Left ventricle myocardium inferior (tissue), 1 donor: ENCODE results near the gene IWS1. TPM values are rescaled to one million over a fixed set of nuclear protein-coding genes. Genes with fewer than 3 reads are reported as not detected.

Source experiments
- DNase-seq: peaks from one replicate; pipeline ENCODE4 v3.0.0-alpha.2; 2020
- H3K27ac ChIP-seq: fragments of 200-600 bp; replicated peaks from 2 replicates; pipeline ENCODE4 v1.8.0; 2021
- H3K27me3 ChIP-seq: fragments of 200-600 bp; 2 replicates; pipeline ENCODE4 v1.8.0; 2021; ENCODE audit warnings: low read depth
- H3K36me3 ChIP-seq: fragments of 200-600 bp; 2 replicates; pipeline ENCODE4 v1.8.0; 2021
- H3K4me1 ChIP-seq: fragments of 200-600 bp; 2 replicates; pipeline ENCODE4 v1.8.0; 2021
- H3K4me3 ChIP-seq: fragments of 200-600 bp; 2 replicates; pipeline ENCODE4 v1.8.0; 2021; ENCODE audit warnings: mild to moderate bottlenecking, moderate library complexity
- H3K9me3 ChIP-seq: fragments of 200-600 bp; replicated peaks from 2 replicates; pipeline ENCODE4 v1.8.0; 2021
- intact Hi-C: fragments of 100-400 bp; cut with micrococcal nuclease; formaldehyde crosslinking; loops from one replicate; pipeline ENCODE4 v1.11.0; 2022
- total RNA-seq: library from RNA; stranded (reverse); fragmentation: NEBNext Ultra II Directional; extraction: Animal tissue kit (Norgen Biotek cat#: 25700); gene quantifications from one replicate; pipeline ENCODE4 v1.2.1, GENCODE V29; 2021
- TF ChIP-seq, protein P1 (sequence below): fragments of 200-600 bp; IDR thresholded peaks from 2 replicates; pipeline ENCODE4 v1.8.0; 2021; ENCODE audit warnings: antibody characterized with exemption, mild to moderate bottlenecking, borderline replicate concordance
- donor health status: DM: no; HTN: yes; CAD: no; lungs with severe emphysema.

Gene IWS1
- total RNA-seq, 1 donor from 2014 or later, result 59.8 TPM

DNA sequence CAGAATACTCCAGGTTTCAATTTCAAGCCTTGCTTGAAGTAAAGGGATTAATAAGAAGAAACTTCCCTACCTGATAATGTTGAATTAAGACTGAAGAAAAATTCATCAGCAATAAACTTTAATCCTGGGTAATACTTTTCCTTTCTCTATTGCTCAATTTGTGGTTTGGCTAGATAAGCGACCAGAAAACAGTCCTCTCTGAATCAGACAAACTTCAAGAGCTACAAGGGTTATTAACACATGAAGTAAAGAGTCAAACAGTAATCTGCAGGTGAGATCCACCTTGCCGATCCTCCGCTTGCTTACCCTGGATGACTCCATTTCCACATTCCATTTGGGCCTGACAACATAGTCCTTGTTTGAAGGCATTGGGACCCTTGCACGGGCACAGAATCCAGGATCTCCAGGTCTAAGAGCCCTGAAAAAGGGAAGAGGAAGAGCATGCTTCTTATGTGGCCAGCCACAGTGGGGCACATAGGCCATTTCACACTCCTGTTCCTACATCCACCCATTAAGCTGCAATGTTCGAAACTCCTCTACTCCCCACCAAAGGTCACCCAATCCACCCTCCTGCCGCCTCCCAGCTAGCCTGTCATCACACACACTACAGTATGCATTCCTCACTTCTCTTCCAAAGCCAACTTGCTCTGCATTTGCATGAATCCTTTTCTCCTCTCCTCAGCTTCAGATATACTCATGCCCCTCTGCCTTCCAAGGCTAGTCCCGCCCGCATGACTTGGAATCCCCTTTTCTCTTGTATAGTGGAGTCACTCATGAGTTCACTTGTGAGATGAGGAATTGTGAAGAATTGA lies 39.8 kb downstream of the IWS1 start:
- DNase-seq, result no peak
- H3K36me3 ChIP-seq, result peaks cover 95% of the 10 kb centered on the region
- H3K4me3 ChIP-seq, result no peak overlapping the region
- TF ChIP-seq, protein P1, sequence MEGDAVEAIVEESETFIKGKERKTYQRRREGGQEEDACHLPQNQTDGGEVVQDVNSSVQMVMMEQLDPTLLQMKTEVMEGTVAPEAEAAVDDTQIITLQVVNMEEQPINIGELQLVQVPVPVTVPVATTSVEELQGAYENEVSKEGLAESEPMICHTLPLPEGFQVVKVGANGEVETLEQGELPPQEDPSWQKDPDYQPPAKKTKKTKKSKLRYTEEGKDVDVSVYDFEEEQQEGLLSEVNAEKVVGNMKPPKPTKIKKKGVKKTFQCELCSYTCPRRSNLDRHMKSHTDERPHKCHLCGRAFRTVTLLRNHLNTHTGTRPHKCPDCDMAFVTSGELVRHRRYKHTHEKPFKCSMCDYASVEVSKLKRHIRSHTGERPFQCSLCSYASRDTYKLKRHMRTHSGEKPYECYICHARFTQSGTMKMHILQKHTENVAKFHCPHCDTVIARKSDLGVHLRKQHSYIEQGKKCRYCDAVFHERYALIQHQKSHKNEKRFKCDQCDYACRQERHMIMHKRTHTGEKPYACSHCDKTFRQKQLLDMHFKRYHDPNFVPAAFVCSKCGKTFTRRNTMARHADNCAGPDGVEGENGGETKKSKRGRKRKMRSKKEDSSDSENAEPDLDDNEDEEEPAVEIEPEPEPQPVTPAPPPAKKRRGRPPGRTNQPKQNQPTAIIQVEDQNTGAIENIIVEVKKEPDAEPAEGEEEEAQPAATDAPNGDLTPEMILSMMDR, result no peak
- intact Hi-C loops, result no loop called here
- H3K27me3 ChIP-seq, result no peaks in the 10 kb centered on the region
- H3K4me1 ChIP-seq, result no peaks in the 10 kb centered on the region
- H3K9me3 ChIP-seq, result no peaks in the 10 kb centered on the region
- no peak overlapping the region for H3K27ac ChIP-seq

DNA sequence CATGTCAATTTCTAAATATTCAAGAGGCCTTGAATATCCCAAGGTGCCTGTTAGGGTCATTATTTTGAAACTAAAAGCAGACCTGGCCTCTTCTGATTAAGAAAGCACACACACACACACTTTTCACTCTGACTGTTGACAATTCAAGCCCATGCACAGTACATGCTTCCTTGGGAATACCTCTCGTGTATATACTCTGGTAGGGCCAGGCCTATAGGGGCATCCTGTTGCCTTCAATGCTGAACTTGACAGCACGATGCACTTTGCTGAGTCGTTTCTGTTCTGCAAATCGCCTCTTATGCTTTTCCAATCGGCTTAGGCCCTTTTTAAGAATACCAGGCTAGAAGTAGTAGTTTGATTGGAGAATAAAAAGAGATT lies 40.6 kb downstream of the IWS1 start:
- no peak for DNase-seq
- intact Hi-C loops, result no loop called here
- TF ChIP-seq, protein P1, result no peak
- Histone ChIP-seq H3K4me3 (no peak overlapping the region), H3K27me3 (no peaks in the 10 kb centered on the region), H3K4me1 (no peaks in the 10 kb centered on the region), H3K27ac (no peak overlapping the region), H3K9me3 (no peaks in the 10 kb centered on the region), H3K36me3 (peaks cover 95% of the 10 kb centered on the region)

DNA sequence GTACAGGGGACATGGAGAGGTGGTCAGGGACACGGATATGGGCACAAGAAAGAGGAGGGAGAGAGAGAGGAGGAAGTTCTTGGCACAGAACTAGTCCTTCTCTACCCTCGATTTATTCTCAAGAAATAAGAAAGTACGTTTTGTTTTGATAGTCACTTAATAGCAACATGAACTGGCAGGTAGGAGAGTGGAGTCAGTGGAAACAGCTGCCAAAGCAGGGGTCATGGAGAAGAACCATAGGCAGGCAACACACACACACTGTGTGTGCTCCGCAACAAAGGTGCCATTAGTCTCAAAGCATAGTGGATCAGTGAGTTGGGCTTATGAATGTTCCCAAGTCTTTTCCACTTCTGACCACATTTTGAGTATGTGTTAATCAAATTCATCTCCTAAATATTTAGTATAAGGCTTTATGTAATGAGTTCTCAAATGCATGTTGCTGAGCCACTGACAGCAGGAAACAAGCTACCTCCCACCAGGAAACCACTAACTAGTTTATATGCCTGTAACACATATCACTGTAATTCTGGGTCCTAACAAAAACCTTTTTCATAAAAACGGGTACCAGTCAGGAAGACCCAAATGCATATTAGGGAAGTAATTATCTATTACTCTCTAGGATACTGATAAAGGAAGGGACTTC lies 41.1 kb downstream of the IWS1 start:
- Histone ChIP-seq H3K27me3 (no peaks in the 10 kb centered on the region), H3K9me3 (no peaks in the 10 kb centered on the region), H3K4me3 (no peak overlapping the region), H3K27ac (no peak overlapping the region), H3K36me3 (peaks cover 95% of the 10 kb centered on the region), H3K4me1 (no peaks in the 10 kb centered on the region)
- TF ChIP-seq, protein P1, result no peak
- intact Hi-C loops, result no loop called here
- DNase-seq, result no peak

DNA sequence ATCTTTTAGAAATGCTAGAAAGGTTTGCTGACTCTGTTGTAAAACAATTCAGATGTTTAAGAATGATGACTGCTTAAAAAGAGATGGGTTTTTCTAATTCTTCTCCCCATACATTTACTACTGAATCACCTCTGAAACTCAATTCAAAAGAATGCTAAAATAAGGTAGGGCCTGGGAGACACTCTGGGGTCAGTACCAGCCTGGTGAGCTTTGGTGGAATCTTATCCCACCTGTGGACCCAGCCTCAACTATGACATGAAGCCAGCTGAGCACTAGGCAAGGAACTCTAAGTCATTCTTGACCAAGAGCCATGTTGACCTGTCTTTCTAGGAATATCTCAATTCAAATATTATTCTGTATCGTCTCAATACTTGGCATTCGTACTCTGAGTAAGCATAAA lies 44.3 kb downstream of the IWS1 start:
- H3K27ac ChIP-seq, result no peak overlapping the region
- no peak for DNase-seq
- H3K9me3 ChIP-seq, result no peaks in the 10 kb centered on the region
- intact Hi-C loops, result no loop called here
- H3K4me1 ChIP-seq, result no peaks in the 10 kb centered on the region
- TF ChIP-seq, protein P1, result no peak
- no peaks in the 10 kb centered on the region for H3K27me3 ChIP-seq
- H3K36me3 ChIP-seq, result peaks cover 67% of the 10 kb centered on the region
- no peak overlapping the region for H3K4me3 ChIP-seq

DNA sequence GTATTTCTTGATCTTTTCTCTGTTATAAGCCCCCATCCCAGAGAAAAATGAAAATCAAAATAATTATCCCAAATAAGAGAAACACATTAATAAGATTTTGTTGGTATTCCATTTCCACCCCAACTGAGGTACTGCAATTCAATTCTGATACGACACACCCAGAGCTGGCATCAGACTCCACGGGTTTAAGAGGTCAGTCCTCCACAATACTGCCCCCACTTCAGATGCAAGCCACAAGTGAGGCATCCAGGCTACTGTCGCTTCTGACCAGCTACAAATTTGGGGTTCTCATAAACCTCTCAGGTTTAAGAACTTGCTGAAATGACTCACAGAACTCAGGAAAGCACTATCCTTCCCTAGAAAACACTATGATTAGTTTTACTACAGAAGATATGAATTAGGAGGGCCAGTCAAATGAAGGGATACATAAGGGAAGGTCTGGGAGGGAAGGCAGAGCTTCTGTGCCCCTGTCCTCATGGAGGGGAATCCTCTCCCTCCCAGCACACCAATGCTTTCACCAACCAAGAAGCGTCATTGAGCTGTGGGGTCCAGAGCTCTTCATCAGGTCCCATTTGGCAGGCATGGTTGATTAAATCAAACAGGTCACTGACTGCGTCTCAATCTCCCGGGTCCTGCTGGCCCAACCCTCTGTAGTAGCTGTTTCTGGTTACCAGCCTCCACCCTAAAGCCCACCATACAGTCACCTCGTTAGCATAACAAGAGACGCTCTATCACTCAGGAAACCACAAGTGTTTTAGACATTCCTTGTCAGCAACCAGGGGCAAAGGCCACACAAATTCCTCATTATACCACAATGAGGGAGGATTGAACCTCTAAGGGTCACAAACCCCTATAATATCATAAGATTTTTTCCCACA lies 46.2 kb downstream of the IWS1 start:
- Histone ChIP-seq H3K9me3 (no peaks in the 10 kb centered on the region), H3K4me3 (no peak overlapping the region), H3K27me3 (no peaks in the 10 kb centered on the region), H3K4me1 (no peaks in the 10 kb centered on the region), H3K27ac (no peak overlapping the region), H3K36me3 (peaks cover 49% of the 10 kb centered on the region)
- no peak for DNase-seq
- intact Hi-C loops, result loop anchor here (5.0 kb wide), 1 partner anchor 153 kb away; no protein-coding TSS in a partner anchor
- TF ChIP-seq, protein P1, result no peak
